Measurements from ENCODE around the gene TMEM154.

Gene TMEM154

GRCh38 chr4:152605641-152606335 lies 74.0 kb downstream of the TMEM154 start:
- no peaks in the 10 kb centered on the region for H3K27me3 ChIP-seq
- H3K9me3 ChIP-seq: no peaks in the 10 kb centered on the region
- no peaks in the 10 kb centered on the region for H3K36me3 ChIP-seq
- TF ChIP-seq CTCF (IDR thresholded peaks at IDR 0.05): no peak
- H3K4me3 ChIP-seq: no peak overlapping the region
- no peak overlapping the region for H3K27ac ChIP-seq
- intact Hi-C loops (cut with DNase I; ENCODE audit: low total_unique reads): no loop called here
- no peaks in the 10 kb centered on the region for H3K4me1 ChIP-seq
- DNase-seq: no peak

- H3K27ac ChIP-seq: no peak overlapping the region
- H3K27me3 ChIP-seq: no peaks in the 10 kb centered on the region
- H3K9me3 ChIP-seq: no peaks in the 10 kb centered on the region
- no peak for DNase-seq
- no peaks in the 10 kb centered on the region for H3K36me3 ChIP-seq
- H3K4me1 ChIP-seq: no peaks in the 10 kb centered on the region
- intact Hi-C loops (cut with DNase I; ENCODE audit: low total_unique reads): no loop called here
- TF ChIP-seq CTCF (IDR thresholded peaks at IDR 0.05): no peak
- H3K4me3 ChIP-seq: no peak overlapping the region
Observed at GRCh38 chr4:152605031-152605430, 74.8 kb downstream of the TMEM154 start.

GRCh38 chr4:152601156-152601555 lies 78.6 kb downstream of the TMEM154 start:
- H3K27ac ChIP-seq: no peak overlapping the region
- intact Hi-C loops (cut with DNase I; ENCODE audit: low total_unique reads): no loop called here
- no peak for DNase-seq
- TF ChIP-seq CTCF (IDR thresholded peaks at IDR 0.05): no peak
- H3K27me3 ChIP-seq: no peaks in the 10 kb centered on the region
- no peaks in the 10 kb centered on the region for H3K36me3 ChIP-seq
- no peaks in the 10 kb centered on the region for H3K9me3 ChIP-seq
- H3K4me3 ChIP-seq: no peak overlapping the region
- no peaks in the 10 kb centered on the region for H3K4me1 ChIP-seq

- intact Hi-C loops (cut with DNase I; ENCODE audit: low total_unique reads): no loop called here
- Histone ChIP-seq H3K4me1 (no peaks in the 10 kb centered on the region), H3K9me3 (no peaks in the 10 kb centered on the region), H3K27ac (no peak overlapping the region), H3K4me3 (no peak overlapping the region), H3K36me3 (no peaks in the 10 kb centered on the region), H3K27me3 (no peaks in the 10 kb centered on the region)
- no peak for TF ChIP-seq CTCF (IDR thresholded peaks at IDR 0.05)
- no peak for DNase-seq
Observed at GRCh38 chr4:152599636-152600035, 80.2 kb downstream of the TMEM154 start.

- intact Hi-C loops (cut with DNase I; ENCODE audit: low total_unique reads): no loop called here
- H3K36me3 ChIP-seq: no peaks in the 10 kb centered on the region
- no peaks in the 10 kb centered on the region for H3K4me1 ChIP-seq
- H3K9me3 ChIP-seq: no peaks in the 10 kb centered on the region
- no peak for DNase-seq
- H3K27me3 ChIP-seq: no peaks in the 10 kb centered on the region
- H3K4me3 ChIP-seq: no peak overlapping the region
- no peak overlapping the region for H3K27ac ChIP-seq
- TF ChIP-seq CTCF (IDR thresholded peaks at IDR 0.05): no peak
Observed at GRCh38 chr4:152599095-152599494, 80.7 kb downstream of the TMEM154 start.

- no peak for TF ChIP-seq CTCF (IDR thresholded peaks at IDR 0.05)
- H3K27me3 ChIP-seq: no peaks in the 10 kb centered on the region
- H3K4me3 ChIP-seq: no peak overlapping the region
- no peaks in the 10 kb centered on the region for H3K4me1 ChIP-seq
- intact Hi-C loops (cut with DNase I; ENCODE audit: low total_unique reads): no loop called here
- no peak overlapping the region for H3K27ac ChIP-seq
- no peaks in the 10 kb centered on the region for H3K9me3 ChIP-seq
- no peaks in the 10 kb centered on the region for H3K36me3 ChIP-seq
- DNase-seq: no peak
Observed at GRCh38 chr4:152598454-152598853, 81.3 kb downstream of the TMEM154 start.

All from tibial artery (tissue), 4 donors.